Ectodermal cell (in vitro differentiated cells): ENCODE data around the gene DCAF12.
"Not testable (repeated sequence)": the region's sequence is repeated elsewhere in the genome, so short reads cannot be mapped to it uniquely, and the experiment has no call there.

Source experiments
- H3K27ac ChIP-seq: 2 replicates; pipeline ENCODE4 v1.7.0; 2013; ENCODE audit warnings: mild to moderate bottlenecking, low read depth, low read length; ENCODE audit not compliant: insufficient read depth, poor library complexity, severe bottlenecking
- H3K27me3 ChIP-seq: 2 replicates; pipeline ENCODE4 v1.7.0; 2013; ENCODE audit warnings: mild to moderate bottlenecking, low read length; ENCODE audit not compliant: insufficient read depth, control insufficient read depth, poor library complexity, severe bottlenecking
- H3K36me3 ChIP-seq: one replicate; pipeline ENCODE4 v1.7.0; 2013; ENCODE audit warnings: low read length; ENCODE audit not compliant: control insufficient read depth, insufficient read depth
- H3K4me1 ChIP-seq: one replicate; pipeline ENCODE4 v1.7.0; 2013; ENCODE audit warnings: low read length; ENCODE audit not compliant: control insufficient read depth, insufficient read depth
- H3K4me3 ChIP-seq: 2 replicates; pipeline ENCODE4 v1.7.0; 2013; ENCODE audit warnings: low read depth, low read length, control low read depth; ENCODE audit not compliant: insufficient read depth
- H3K9me3 ChIP-seq: 2 replicates; pipeline ENCODE4 v1.7.0; 2013; ENCODE audit warnings: mild to moderate bottlenecking, low read length, moderate library complexity; ENCODE audit not compliant: control insufficient read depth
- WGBS, 2 experiments: methylation state at CpG; one replicate each; pipeline ENCODE4 v1.1.7; 2013; ENCODE audit warnings: missing lambda C conversion rate in 2 of 2; 5-methylcytosine and 5-hydroxymethylcytosine counted together

The DCAF12 gene

GRCh38 chr9:34047864-34048726, 78.4 kb downstream of the DCAF12 start:
- H3K27ac ChIP-seq, result peak overlapping the region; percentile 98

DNA sequence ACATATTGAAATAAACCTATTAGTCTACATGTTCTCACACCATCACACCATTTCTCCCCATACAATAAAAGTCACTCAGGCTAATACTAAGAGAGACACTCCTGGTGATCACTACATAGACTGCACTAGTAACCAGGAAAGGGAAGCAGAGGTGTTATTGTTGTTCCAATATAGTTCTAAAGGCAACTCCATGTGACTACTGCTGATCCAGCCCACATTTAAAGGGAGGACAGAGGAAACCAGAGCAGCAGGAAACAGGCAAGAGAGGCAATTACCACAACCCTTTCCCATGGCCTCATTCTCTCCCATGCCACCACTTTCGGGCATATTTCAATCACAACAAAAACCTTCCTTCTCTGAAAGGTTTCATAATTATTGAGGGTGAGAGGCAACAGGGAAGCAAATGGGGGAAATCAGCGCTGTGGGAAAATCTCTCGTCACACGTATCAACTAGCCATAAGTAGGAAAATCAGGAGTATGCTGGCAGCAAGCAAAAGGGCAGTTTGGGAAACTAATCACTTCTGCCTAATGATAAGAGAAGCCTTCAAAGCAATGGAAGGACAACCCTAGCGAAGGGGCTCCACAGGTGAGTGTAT, 79.6 kb downstream of the DCAF12 start:
- 88 to 93% methylated on average over 4 to 5 of the region's 5 CpGs for WGBS, 2 experiments
- Histone ChIP-seq H3K27me3 (no peaks in the 10 kb centered on the region), H3K9me3 (no peaks in the 10 kb centered on the region), H3K27ac (no peak overlapping the region), H3K4me3 (peak overlapping the region; percentile 96), H3K4me1 (peaks cover 9% of the 10 kb centered on the region), H3K36me3 (no peaks in the 10 kb centered on the region)

More at GRCh38 chr9:34047864-34048726, 78.4 kb downstream of the DCAF12 start:
- Histone ChIP-seq H3K27me3 (no peaks in the 10 kb centered on the region), H3K36me3 (no peaks in the 10 kb centered on the region), H3K4me1 (peaks cover 9% of the 10 kb centered on the region), H3K4me3 (peak overlapping the region; percentile 96), H3K9me3 (no peaks in the 10 kb centered on the region)
- 3% methylated on average over 29 of the region's 29 CpGs for WGBS, 2 experiments

- H3K27ac ChIP-seq, result no peak overlapping the region
- H3K4me1 ChIP-seq, result peaks cover 9% of the 10 kb centered on the region
- H3K9me3 ChIP-seq, result no peaks in the 10 kb centered on the region
- no peak overlapping the region for H3K4me3 ChIP-seq
- 92 to 96% methylated on average over 3 of the region's 3 CpGs for WGBS, 2 experiments
- no peaks in the 10 kb centered on the region for H3K36me3 ChIP-seq
- H3K27me3 ChIP-seq, result no peaks in the 10 kb centered on the region
These were observed 80.6 kb downstream of the DCAF12 start for GRCh38 chr9:34045903-34046302.

- WGBS, 2 experiments, result 89 to 95% methylated on average over 10 of the region's 10 CpGs
- not testable (repeated sequence) for H3K27me3 ChIP-seq, H3K36me3 ChIP-seq, H3K4me1 ChIP-seq, H3K9me3 ChIP-seq, H3K27ac ChIP-seq, H3K4me3 ChIP-seq
These were observed 84.4 kb downstream of the DCAF12 start for GRCh38 chr9:34042074-34042473.

- 97 to 98% methylated on average over 37 of the region's 37 CpGs for WGBS, 2 experiments
These were observed 87.6 kb downstream of the DCAF12 start for GRCh38 chr9:34038851-34039250.

GRCh38 chr9:34037626-34038025, 88.9 kb downstream of the DCAF12 start:
- no peaks in the 10 kb centered on the region for H3K4me1 ChIP-seq
- H3K27ac ChIP-seq, result no peak overlapping the region
- H3K4me3 ChIP-seq, result no peak overlapping the region
- no peaks in the 10 kb centered on the region for H3K9me3 ChIP-seq
- no peaks in the 10 kb centered on the region for H3K27me3 ChIP-seq
- WGBS, 2 experiments, result 92 to 94% methylated on average over 2 of the region's 2 CpGs
- H3K36me3 ChIP-seq, result peaks cover 8% of the 10 kb centered on the region

More at GRCh38 chr9:34038851-34039250, 87.6 kb downstream of the DCAF12 start:
- not testable (repeated sequence) for H3K27ac ChIP-seq, H3K4me1 ChIP-seq, H3K4me3 ChIP-seq, H3K36me3 ChIP-seq, H3K27me3 ChIP-seq, H3K9me3 ChIP-seq

DNA sequence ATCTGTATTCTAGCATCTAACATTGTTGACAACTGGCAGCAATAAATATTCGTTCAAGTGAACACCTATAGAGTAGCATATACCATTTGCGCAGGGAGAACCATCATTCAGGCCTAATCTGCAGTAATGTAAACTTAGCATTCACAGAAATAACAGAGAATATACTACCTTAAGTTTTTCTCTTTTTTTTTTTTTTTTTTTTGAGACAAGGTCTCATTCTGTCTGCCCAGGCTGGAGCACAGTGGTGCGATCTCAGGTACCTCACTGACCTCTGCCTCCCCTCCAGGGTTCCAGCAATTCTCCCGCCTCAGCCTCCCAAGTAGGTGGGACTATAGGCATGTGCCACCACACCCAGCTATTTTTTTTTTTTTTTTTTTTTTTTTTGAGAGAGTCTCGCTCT, 89.9 kb downstream of the DCAF12 start:
- no peak overlapping the region for H3K4me3 ChIP-seq
- no peak overlapping the region for H3K27ac ChIP-seq
- WGBS, 2 experiments, result 96 to 97% methylated on average over 5 of the region's 5 CpGs
- H3K27me3 ChIP-seq, result no peaks in the 10 kb centered on the region
- H3K4me1 ChIP-seq, result no peaks in the 10 kb centered on the region
- H3K9me3 ChIP-seq, result no peaks in the 10 kb centered on the region
- H3K36me3 ChIP-seq, result peaks cover 8% of the 10 kb centered on the region
